Measurements from ENCODE around the gene CCR7. TPM values are rescaled to one million over a fixed set of nuclear protein-coding genes. Genes with fewer than 3 reads are reported as not detected.

The CCR7 gene
- polyA plus RNA-seq, 1 of the 3 experiments (the other 2 are of a cell fraction), result not detected

DNA sequence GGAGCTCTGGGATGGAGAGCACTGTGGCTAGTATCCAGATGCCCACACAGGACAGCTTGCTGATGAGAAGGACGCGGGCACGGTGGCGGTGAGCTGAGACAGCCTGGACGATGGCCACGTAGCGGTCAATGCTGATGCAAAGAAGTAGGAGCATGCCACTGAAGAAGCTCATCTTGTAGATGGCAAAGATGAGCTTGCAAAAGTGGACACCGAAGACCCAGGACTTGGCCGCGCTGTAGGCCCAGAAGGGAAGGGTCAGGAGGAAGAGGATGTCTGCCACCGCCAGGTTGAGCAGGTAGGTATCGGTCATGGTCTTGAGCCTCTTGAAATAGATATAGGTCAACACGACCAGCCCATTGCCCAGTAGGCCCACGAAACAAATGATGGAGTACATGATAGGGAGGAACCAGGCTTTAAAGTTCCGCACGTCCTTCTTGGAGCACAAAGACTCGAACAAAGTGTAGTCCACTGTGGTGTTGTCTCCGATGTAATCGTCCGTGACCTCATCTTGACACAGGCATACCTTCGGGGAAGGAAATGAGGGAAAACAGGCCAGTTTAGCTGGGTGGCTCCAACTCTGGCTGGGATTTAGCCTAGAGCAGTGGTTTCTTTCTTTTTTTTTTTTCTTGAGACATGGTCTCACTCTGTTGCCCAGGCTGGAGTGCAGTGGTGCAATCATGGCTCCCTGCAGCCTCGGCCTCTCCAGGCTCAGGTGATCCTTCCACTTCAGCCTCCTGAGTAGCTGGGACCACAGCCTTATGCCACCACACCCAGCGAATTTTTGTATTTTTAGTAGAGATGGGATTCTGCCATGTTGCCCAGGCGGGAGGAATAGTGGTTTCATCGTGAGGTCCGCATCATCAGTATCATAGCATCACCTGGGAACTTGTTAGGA lies 9.7 kb downstream of the CCR7 start:
- Histone ChIP-seq H3K27me3 (ENCODE audit: insufficient read depth) (no peaks in the 10 kb centered on the region), H3K9ac (no peak overlapping the region), H3K4me1 (ENCODE audit: control insufficient read depth in 1 of 2, insufficient read depth in 2 of 2, low read depth in 1 of 2, low read length in 1 of 2) (peaks cover 15 to 80% of the 10 kb centered on the region in 2 experiments; a peak in 3 of 4 replicates), H3K9me3 (no peaks in the 10 kb centered on the region), H3K4me2 (no peak overlapping the region), H3F3A (replicated peaks; ENCODE audit: insufficient read depth) (peaks cover 17% of the 10 kb centered on the region), H3K79me2 (ENCODE audit: insufficient read depth) (no peaks in the 10 kb centered on the region), H4K20me1 (ENCODE audit: insufficient read depth) (no peaks in the 10 kb centered on the region), H2AFZ (ENCODE audit: low read depth) (no peak overlapping the region), H3K9me2 (no peaks in the 10 kb centered on the region), H3K27ac (ENCODE audit: low read depth in 2 of 2, low read length in 1 of 2) (no peak overlapping the region; a peak in 1 of 4 replicates), H3K36me3 (replicated peaks in 1 of 2; ENCODE audit: control insufficient read depth in 1 of 2, insufficient read depth in 2 of 2, low read length in 1 of 2) (no peaks in the 10 kb centered on the region), H3K4me3 (ENCODE audit: low read depth in 2 of 2, low read length in 1 of 2) (no peak overlapping the region)
- TF ChIP-seq TCF12 (IDR thresholded peaks at IDR 0.05), result no peak
- POLR2A ChIA-PET, result interaction anchor here (1.1 to 1.3 kb wide), 3 partner anchors 8 to 17 kb away, joined by 3 to 5 read pairs (median 3); no protein-coding TSS in a partner anchor
- no peak for DNase-seq
- CTCF ChIA-PET, result interaction anchor here (0.8 to 16.9 kb wide), 8 partner anchors 13 to 528 kb away, joined by 3 to 381 read pairs (median 6); partner anchors contain the start of genes GJD3 and IGFBP4
- WGBS (ENCODE audit: low lambda C conversion rate), result 87% methylated on average over 26 of the region's 26 CpGs

- no peak overlapping the region for H3K4me3 ChIP-seq (ENCODE audit: low read depth in 2 of 2, low read length in 1 of 2)
- H4K20me1 ChIP-seq (ENCODE audit: insufficient read depth), result no peaks in the 10 kb centered on the region
- 89% methylated on average over 26 of the region's 27 CpGs for WGBS (ENCODE audit: low lambda C conversion rate)
- no peaks in the 10 kb centered on the region for H3K36me3 ChIP-seq (replicated peaks in 1 of 2; ENCODE audit: control insufficient read depth in 1 of 2, insufficient read depth in 2 of 2, low read length in 1 of 2)
- H3K4me2 ChIP-seq, result no peak overlapping the region
- H3K79me2 ChIP-seq (ENCODE audit: insufficient read depth), result no peaks in the 10 kb centered on the region
- H2AFZ ChIP-seq (ENCODE audit: low read depth), result no peak overlapping the region
- peaks cover 15 to 80% of the 10 kb centered on the region in 2 experiments; a peak in 3 of 4 replicates for H3K4me1 ChIP-seq (ENCODE audit: control insufficient read depth in 1 of 2, insufficient read depth in 2 of 2, low read depth in 1 of 2, low read length in 1 of 2)
- TF ChIP-seq NRF1 (IDR thresholded peaks at IDR 0.05; ENCODE audit: low read depth, low read length) (no peak), RFX5 (IDR thresholded peaks at IDR 0.05; ENCODE audit: low read length) (no peak), MXI1 (IDR thresholded peaks at IDR 0.05; ENCODE audit: low read depth, low read length) (no peak), MEF2A (IDR thresholded peaks at IDR 0.05; ENCODE audit: borderline replicate concordance, low read depth) (no peak), SMC3 (IDR thresholded peaks at IDR 0.05; ENCODE audit: low read depth, low read length) (no peak), USF2 (IDR thresholded peaks at IDR 0.05; ENCODE audit: borderline replicate concordance, low read depth, low read length) (no peak)
- TF ChIP-seq, protein P1, sequence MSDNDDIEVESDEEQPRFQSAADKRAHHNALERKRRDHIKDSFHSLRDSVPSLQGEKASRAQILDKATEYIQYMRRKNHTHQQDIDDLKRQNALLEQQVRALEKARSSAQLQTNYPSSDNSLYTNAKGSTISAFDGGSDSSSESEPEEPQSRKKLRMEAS (IDR thresholded peaks at IDR 0.05; ENCODE audit: low read depth), result no peak
- TF ChIP-seq, protein P2, sequence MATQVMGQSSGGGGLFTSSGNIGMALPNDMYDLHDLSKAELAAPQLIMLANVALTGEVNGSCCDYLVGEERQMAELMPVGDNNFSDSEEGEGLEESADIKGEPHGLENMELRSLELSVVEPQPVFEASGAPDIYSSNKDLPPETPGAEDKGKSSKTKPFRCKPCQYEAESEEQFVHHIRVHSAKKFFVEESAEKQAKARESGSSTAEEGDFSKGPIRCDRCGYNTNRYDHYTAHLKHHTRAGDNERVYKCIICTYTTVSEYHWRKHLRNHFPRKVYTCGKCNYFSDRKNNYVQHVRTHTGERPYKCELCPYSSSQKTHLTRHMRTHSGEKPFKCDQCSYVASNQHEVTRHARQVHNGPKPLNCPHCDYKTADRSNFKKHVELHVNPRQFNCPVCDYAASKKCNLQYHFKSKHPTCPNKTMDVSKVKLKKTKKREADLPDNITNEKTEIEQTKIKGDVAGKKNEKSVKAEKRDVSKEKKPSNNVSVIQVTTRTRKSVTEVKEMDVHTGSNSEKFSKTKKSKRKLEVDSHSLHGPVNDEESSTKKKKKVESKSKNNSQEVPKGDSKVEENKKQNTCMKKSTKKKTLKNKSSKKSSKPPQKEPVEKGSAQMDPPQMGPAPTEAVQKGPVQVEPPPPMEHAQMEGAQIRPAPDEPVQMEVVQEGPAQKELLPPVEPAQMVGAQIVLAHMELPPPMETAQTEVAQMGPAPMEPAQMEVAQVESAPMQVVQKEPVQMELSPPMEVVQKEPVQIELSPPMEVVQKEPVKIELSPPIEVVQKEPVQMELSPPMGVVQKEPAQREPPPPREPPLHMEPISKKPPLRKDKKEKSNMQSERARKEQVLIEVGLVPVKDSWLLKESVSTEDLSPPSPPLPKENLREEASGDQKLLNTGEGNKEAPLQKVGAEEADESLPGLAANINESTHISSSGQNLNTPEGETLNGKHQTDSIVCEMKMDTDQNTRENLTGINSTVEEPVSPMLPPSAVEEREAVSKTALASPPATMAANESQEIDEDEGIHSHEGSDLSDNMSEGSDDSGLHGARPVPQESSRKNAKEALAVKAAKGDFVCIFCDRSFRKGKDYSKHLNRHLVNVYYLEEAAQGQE (IDR thresholded peaks at IDR 0.05; ENCODE audit: low read depth, low read length), result no peak
- H3F3A ChIP-seq (replicated peaks; ENCODE audit: insufficient read depth), result peaks cover 17% of the 10 kb centered on the region
- no peak overlapping the region; a peak in 1 of 4 replicates for H3K27ac ChIP-seq (ENCODE audit: low read depth in 2 of 2, low read length in 1 of 2)
- ChIA-PET CTCF (interaction anchor here (0.8 to 16.9 kb wide), 6 partner anchors 17 to 528 kb away, joined by 3 to 381 read pairs (median 99); partner anchors contain the start of genes GJD3 and IGFBP4), POLR2A (interaction anchor here (1.1 to 1.3 kb wide), 2 partner anchors 12 to 16 kb away, joined by 3 read pairs; no protein-coding TSS in a partner anchor)
- no peaks in the 10 kb centered on the region for H3K9me2 ChIP-seq
- H3K27me3 ChIP-seq (ENCODE audit: insufficient read depth), result no peaks in the 10 kb centered on the region
- H3K9me3 ChIP-seq, result no peaks in the 10 kb centered on the region
- H3K9ac ChIP-seq, result no peak overlapping the region
- no peak for DNase-seq
Observed at GRCh38 chr17:40554646-40555295, 10.5 kb downstream of the CCR7 start.

Measured in SK-N-SH (cell line).